ENCODE results near the gene CPPED1. TPM values are rescaled to one million over a fixed set of nuclear protein-coding genes. Genes with fewer than 3 reads are reported as not detected.
A peak's percentile ranks its signal among the peaks of the same experiment; 100 is the strongest.

CPPED1 gene
- polyA plus RNA-seq, 3 donors = 21.1 to 27.0 (median 22.0) TPM

GRCh38 chr16:12744860-12745259 lies 58.8 kb downstream of the CPPED1 start:
- no peak for DNase-seq

GRCh38 chr16:12742741-12743140 lies 60.9 kb downstream of the CPPED1 start:
- no peak for DNase-seq

GRCh38 chr16:12740986-12741610 lies 62.6 kb downstream of the CPPED1 start:
- peak; percentile 51 for DNase-seq

GRCh38 chr16:12739738-12740137 lies 63.9 kb downstream of the CPPED1 start:
- DNase-seq = no peak

- no peak for DNase-seq
Observed at GRCh38 chr16:12737563-12737962, 66.1 kb downstream of the CPPED1 start.

- no peak for DNase-seq
Observed at GRCh38 chr16:12735805-12736204, 67.9 kb downstream of the CPPED1 start.

- no peak for DNase-seq
Observed at GRCh38 chr16:12732600-12732999, 71.1 kb downstream of the CPPED1 start.

GRCh38 chr16:12729448-12729847 lies 74.2 kb downstream of the CPPED1 start:
- no peak for DNase-seq

GRCh38 chr16:12728469-12728868 lies 75.2 kb downstream of the CPPED1 start:
- DNase-seq = no peak

- DNase-seq = no peak
Observed at GRCh38 chr16:12724226-12724625, 79.5 kb downstream of the CPPED1 start.

- no peak for DNase-seq
Observed at GRCh38 chr16:12723681-12724080, 80.0 kb downstream of the CPPED1 start.

- no peak for DNase-seq
Observed at GRCh38 chr16:12721841-12722421, 81.8 kb downstream of the CPPED1 start.

GRCh38 chr16:12719972-12720371 lies 83.7 kb downstream of the CPPED1 start:
- DNase-seq = no peak

- DNase-seq = no peak
Observed at GRCh38 chr16:12716658-12717057, 87.0 kb downstream of the CPPED1 start.

- no peak for DNase-seq
Observed at GRCh38 chr16:12709807-12710206, 93.9 kb downstream of the CPPED1 start.

GRCh38 chr16:12708266-12708665 lies 95.4 kb downstream of the CPPED1 start:
- DNase-seq = no peak

GRCh38 chr16:12706628-12707027 lies 97.1 kb downstream of the CPPED1 start:
- DNase-seq = no peak

- no peak for DNase-seq
Observed at GRCh38 chr16:12704492-12705111, 99.1 kb downstream of the CPPED1 start.

GRCh38 chr16:12703935-12704334 lies 99.8 kb downstream of the CPPED1 start:
- DNase-seq = no peak

- DNase-seq = no peak
Observed at GRCh38 chr16:12700161-12700560, 103.5 kb downstream of the CPPED1 start.

GRCh38 chr16:12699161-12699560 lies 104.5 kb downstream of the CPPED1 start:
- DNase-seq = no peak

- no peak for DNase-seq
Observed at GRCh38 chr16:12697437-12697836, 106.2 kb downstream of the CPPED1 start.

GRCh38 chr16:12695454-12695853 lies 108.2 kb downstream of the CPPED1 start:
- DNase-seq = no peak

- no peak for DNase-seq
Observed at GRCh38 chr16:12690024-12690423, 113.7 kb downstream of the CPPED1 start.
